Aorta (tissue), 5 donors: Measurements from ENCODE around the gene MIDN. TPM values are rescaled to one million over a fixed set of nuclear protein-coding genes. Genes with fewer than 3 reads are reported as not detected.
A peak's percentile ranks its signal among the peaks of the same experiment; 100 is the strongest.

Experiments used
- ATAC-seq: fragments of 200-7000 bp; cut with Tn5 transposase; one replicate; pipeline ENCODE4 v1.9.1; 2022; ENCODE audit warnings: moderate library complexity; ENCODE audit not compliant: low FRiP score
- DNase-seq, 2 donors: peaks; one replicate each; pipeline ENCODE4 v3.0.0-alpha.2; 2020
- H3K27ac ChIP-seq, 2 donors: one replicate each; pipeline ENCODE4 v1.5.1; 2013; ENCODE audit warnings: low read length in 2 of 2, mild to moderate bottlenecking in 2 of 2, moderate library complexity in 2 of 2, control low read depth in 1 of 2, inconsistent platforms in 1 of 2, low read depth in 1 of 2
- H3K27me3 ChIP-seq, 2 donors: one replicate each; pipeline ENCODE4 v1.6.1; 2013; ENCODE audit warnings: control low read depth in 1 of 2, low read length in 1 of 2, mild to moderate bottlenecking in 1 of 2, moderate library complexity in 1 of 2; ENCODE audit not compliant: insufficient read depth in 2 of 2, control insufficient read depth in 1 of 2
- H3K36me3 ChIP-seq, 2 donors: one replicate each; pipeline ENCODE4 v1.6.1; 2013; ENCODE audit warnings: control low read depth in 1 of 2, low read length in 1 of 2, mild to moderate bottlenecking in 1 of 2; ENCODE audit not compliant: insufficient read depth in 2 of 2, control insufficient read depth in 1 of 2
- H3K4me1 ChIP-seq, 2 donors: one replicate each; pipeline ENCODE4 v1.6.1; 2013; ENCODE audit warnings: low read length in 2 of 2, control low read depth in 1 of 2, mild to moderate bottlenecking in 1 of 2, moderate library complexity in 1 of 2; ENCODE audit not compliant: insufficient read depth in 2 of 2, control insufficient read depth in 1 of 2
- H3K4me3 ChIP-seq, 2 donors: one replicate each; pipeline ENCODE4 v1.5.1; 2013; ENCODE audit warnings: low read length in 2 of 2, control low read depth in 1 of 2, mild to moderate bottlenecking in 1 of 2
- H3K9me3 ChIP-seq: one replicate; pipeline ENCODE4 v1.6.1; 2013; ENCODE audit warnings: mild to moderate bottlenecking, low read length; ENCODE audit not compliant: control insufficient read depth
- WGBS, 2 donors: extraction: QIAGEN DNeasy Blood & Tissue Kit; methylation state at CpG; one replicate each; pipeline ENCODE4 v1.1.7; 2013; 5-methylcytosine and 5-hydroxymethylcytosine counted together
- intact Hi-C, 2 donors: fragments of 100-400 bp; cut with DNase I; formaldehyde crosslinking; loops; one replicate each; pipeline versions ENCODE4 v1.14.2 to v1.15.0; 2022
- polyA plus RNA-seq, 2 donors: library from polyadenylated mRNA; stranded (reverse); fragments of 200-250 nt; gene quantifications; one replicate each; pipeline ENCODE4 v1.2.3, GENCODE V29; 2013
- total RNA-seq, 2 donors: library from RNA; stranded (reverse); fragmentation: NEBNext Ultra II Directional; extraction: Animal tissue kit (Norgen Biotek cat#: 25700); gene quantifications; one replicate each; pipeline ENCODE4 v1.2.1, GENCODE V29; 2021
- donor health status: healthy with polysubstance abuse.
- donor health status: Bipolar disorder and iron deficiency.
- donor health status: DM: no; HTN: no; CAD: no.
- donor health status: DM: no; HTN: no; CAD: no.
- donor health status: DM: yes; HTN: yes; CAD: no.

MIDN gene
- total and polyA plus RNA-seq, 4 donors = 11.8 to 121 (median 69.7) TPM

- H3K36me3 ChIP-seq = no peaks in the 10 kb centered on the region
- no peaks in the 10 kb centered on the region for H3K4me1 ChIP-seq
- DNase-seq (no peak), ATAC-seq (no peak)
- no peak overlapping the region for H3K4me3 ChIP-seq
- no peak overlapping the region for H3K27ac ChIP-seq
- 78 to 83% methylated on average over 31 to 33 of the region's 33 CpGs for WGBS, 2 donors
- intact Hi-C loops = no loop called here
- no peaks in the 10 kb centered on the region for H3K9me3 ChIP-seq
- H3K27me3 ChIP-seq = no peaks in the 10 kb centered on the region
Observed at GRCh38 chr19:1211494-1212234, 36.7 kb upstream of the MIDN start.

GRCh38 chr19:1213391-1214286 is 34.7 kb upstream of the MIDN start:
- ATAC-seq = peak; percentile 51
- 33 to 37% methylated on average over 39 of the region's 39 CpGs for WGBS, 2 donors
- Histone ChIP-seq H3K4me3 (no peak overlapping the region), H3K36me3 (no peaks in the 10 kb centered on the region), H3K27ac (peak overlapping the region; percentile 20 to 98), H3K27me3 (no peaks in the 10 kb centered on the region), H3K9me3 (no peaks in the 10 kb centered on the region), H3K4me1 (no peaks in the 10 kb centered on the region)
- intact Hi-C loops = loop anchor here in 1 of 2 donors (2.0 kb wide), 1 partner anchor 53 kb away; no protein-coding TSS in a partner anchor
- peak; percentile 91 to 93 for DNase-seq

GRCh38 chr19:1214299-1214861 is 34.0 kb upstream of the MIDN start:
- Histone ChIP-seq H3K27me3 (no peaks in the 10 kb centered on the region), H3K4me3 (no peak overlapping the region), H3K36me3 (no peaks in the 10 kb centered on the region), H3K4me1 (no peaks in the 10 kb centered on the region), H3K27ac (peak overlapping the region; percentile 20 to 98), H3K9me3 (no peaks in the 10 kb centered on the region)
- ATAC-seq = peak; percentile 9
- DNase-seq = no peak
- intact Hi-C loops = loop anchor here in 1 of 2 donors (2.0 kb wide), 1 partner anchor 52 kb away; no protein-coding TSS in a partner anchor
- WGBS, 2 donors = 16 to 24% methylated on average over 21 of the region's 21 CpGs

GRCh38 chr19:1214862-1215731 is 33.3 kb upstream of the MIDN start:
- 3 to 8% methylated on average over 25 to 26 of the region's 26 CpGs for WGBS, 2 donors
- H3K36me3 ChIP-seq = no peaks in the 10 kb centered on the region
- peak; percentile 79 for ATAC-seq
- DNase-seq = peak; percentile 90 to 92
- H3K9me3 ChIP-seq = no peaks in the 10 kb centered on the region
- H3K4me1 ChIP-seq = no peaks in the 10 kb centered on the region
- H3K4me3 ChIP-seq = no peak overlapping the region
- H3K27me3 ChIP-seq = no peaks in the 10 kb centered on the region
- peak overlapping the region; percentile 58 to 98 for H3K27ac ChIP-seq
- intact Hi-C loops = loop anchor here in 1 of 2 donors (2.0 kb wide), 1 partner anchor 52 kb away; no protein-coding TSS in a partner anchor

- H3K36me3 ChIP-seq = peaks cover 0 to 2% of the 10 kb centered on the region in 2 donors
- H3K9me3 ChIP-seq = no peaks in the 10 kb centered on the region
- intact Hi-C loops = no loop called here
- ATAC-seq = no peak
- no peaks in the 10 kb centered on the region for H3K27me3 ChIP-seq
- no peak overlapping the region for H3K4me3 ChIP-seq
- DNase-seq = no peak
- 71 to 72% methylated on average over 12 of the region's 12 CpGs for WGBS, 2 donors
- H3K27ac ChIP-seq = peak overlapping the region in 1 of 2 donors; percentile 81
- no peaks in the 10 kb centered on the region for H3K4me1 ChIP-seq
Observed at GRCh38 chr19:1216756-1217155, 31.6 kb upstream of the MIDN start.

- intact Hi-C loops = no loop called here
- no peaks in the 10 kb centered on the region for H3K9me3 ChIP-seq
- H3K4me1 ChIP-seq = no peaks in the 10 kb centered on the region
- peaks cover 0 to 2% of the 10 kb centered on the region in 2 donors for H3K36me3 ChIP-seq
- 79 to 81% methylated on average over 15 of the region's 15 CpGs for WGBS, 2 donors
- H3K4me3 ChIP-seq = no peak overlapping the region
- no peaks in the 10 kb centered on the region for H3K27me3 ChIP-seq
- ATAC-seq = no peak
- DNase-seq = no peak
- peak overlapping the region in 1 of 2 donors; percentile 62 for H3K27ac ChIP-seq
Observed at GRCh38 chr19:1217366-1217765, 31.0 kb upstream of the MIDN start.

GRCh38 chr19:1218751-1219567 is 29.4 kb upstream of the MIDN start:
- Histone ChIP-seq H3K27ac (peak overlapping the region in 1 of 2 donors; percentile 0), H3K9me3 (no peaks in the 10 kb centered on the region), H3K36me3 (peaks cover 0 to 2% of the 10 kb centered on the region in 2 donors), H3K4me3 (no peak overlapping the region), H3K4me1 (no peaks in the 10 kb centered on the region), H3K27me3 (no peaks in the 10 kb centered on the region)
- DNase-seq (no peak), ATAC-seq (no peak)
- whole genome bisulfite sequencing, 2 donors = 81 to 83% methylated on average over 36 to 37 of the region's 37 CpGs
- intact Hi-C loops = no loop called here
